Trophoblast cell (in vitro differentiated cells and primary cell): ENCODE measurements around the gene CDRT4.

Experiments used
- DNase-seq, 2 donors: peaks; one replicate each; pipeline ENCODE4 v3.0.0-alpha.2; 2016
- H2AFZ ChIP-seq: 2 replicates; pipeline ENCODE4 v1.6.1; 2013; ENCODE audit warnings: low read length, moderate library complexity, mild to moderate bottlenecking; ENCODE audit not compliant: insufficient read depth, poor library complexity
- H2AK5ac ChIP-seq: 2 replicates; pipeline ENCODE4 v1.6.1; 2013; ENCODE audit warnings: mild to moderate bottlenecking, low read length
- H2BK120ac ChIP-seq: 2 replicates; pipeline ENCODE4 v1.6.1; 2013; ENCODE audit warnings: low read length, mild to moderate bottlenecking, moderate library complexity; ENCODE audit not compliant: insufficient read depth, poor library complexity
- H2BK12ac ChIP-seq: 2 replicates; pipeline ENCODE4 v1.6.1; 2013; ENCODE audit warnings: mild to moderate bottlenecking, low read length, moderate library complexity
- H2BK5ac ChIP-seq: 2 replicates; pipeline ENCODE4 v1.6.1; 2013; ENCODE audit warnings: low read length, low read depth, moderate library complexity, mild to moderate bottlenecking; ENCODE audit not compliant: poor library complexity
- H3K14ac ChIP-seq: 2 replicates; pipeline ENCODE4 v1.6.1; 2013; ENCODE audit warnings: mild to moderate bottlenecking, low read length
- H3K18ac ChIP-seq: 2 replicates; pipeline ENCODE4 v1.6.1; 2013; ENCODE audit warnings: mild to moderate bottlenecking, low read length
- H3K23ac ChIP-seq: 2 replicates; pipeline ENCODE4 v1.6.1; 2013; ENCODE audit warnings: low read length
- H3K27ac ChIP-seq: 2 replicates; pipeline ENCODE4 v1.5.1; 2013; ENCODE audit warnings: low read depth, mild to moderate bottlenecking, inconsistent platforms, low read length, moderate library complexity
- H3K27me3 ChIP-seq: 2 replicates; pipeline ENCODE4 v1.6.1; 2013; ENCODE audit warnings: inconsistent platforms, mild to moderate bottlenecking, low read length, moderate library complexity; ENCODE audit not compliant: insufficient read depth
- H3K36me3 ChIP-seq, 2 experiments: 1 replicate in 1 of 2; 2 replicates in 1 of 2; pipeline ENCODE4 v1.6.1; 2013; ENCODE audit warnings: low read length in 2 of 2, mild to moderate bottlenecking in 2 of 2, moderate library complexity in 1 of 2; ENCODE audit not compliant: insufficient read depth in 2 of 2, control insufficient read depth in 1 of 2
- H3K4ac ChIP-seq: 2 replicates; pipeline ENCODE4 v1.6.1; 2013; ENCODE audit warnings: low read depth, mild to moderate bottlenecking, low read length, moderate library complexity
- H3K4me1 ChIP-seq, 2 experiments: 1 replicate in 1 of 2; 2 replicates in 1 of 2; pipeline ENCODE4 v1.6.1; 2013; ENCODE audit warnings: low read length in 2 of 2, mild to moderate bottlenecking in 2 of 2, moderate library complexity in 1 of 2; ENCODE audit not compliant: insufficient read depth in 2 of 2, control insufficient read depth in 1 of 2
- H3K4me2 ChIP-seq: 2 replicates; pipeline ENCODE4 v1.6.1; 2013; ENCODE audit warnings: inconsistent platforms, mild to moderate bottlenecking, low read length, moderate library complexity
- H3K4me3 ChIP-seq: 2 replicates; pipeline ENCODE4 v1.5.1; 2013; ENCODE audit warnings: mild to moderate bottlenecking, low read depth, low read length, inconsistent platforms
- H3K79me1 ChIP-seq: one replicate; pipeline ENCODE4 v1.6.1; 2013; ENCODE audit warnings: low read length
- H3K79me2 ChIP-seq: 2 replicates; pipeline ENCODE4 v1.6.1; 2013; ENCODE audit warnings: low read length, mild to moderate bottlenecking; ENCODE audit not compliant: control insufficient read depth, insufficient read depth, poor library complexity
- H3K9ac ChIP-seq: 2 replicates; pipeline ENCODE4 v1.6.1; 2013; ENCODE audit warnings: mild to moderate bottlenecking, low read length
- H3K9me3 ChIP-seq: 2 replicates; pipeline ENCODE4 v1.6.1; 2013; ENCODE audit warnings: low read depth, mild to moderate bottlenecking, control low read depth, inconsistent platforms, low read length; ENCODE audit not compliant: insufficient read depth
- H4K12ac ChIP-seq: 2 replicates; pipeline ENCODE4 v1.6.1; 2013; ENCODE audit warnings: low read depth, mild to moderate bottlenecking, low read length, moderate library complexity
- H4K8ac ChIP-seq: 2 replicates; pipeline ENCODE4 v1.6.1; 2013; ENCODE audit warnings: low read depth, mild to moderate bottlenecking, low read length, moderate library complexity
- H4K91ac ChIP-seq: one replicate; pipeline ENCODE4 v1.6.1; 2013; ENCODE audit warnings: low read depth, mild to moderate bottlenecking, low read length, moderate library complexity
- WGBS: extraction: QIAGEN DNeasy Blood & Tissue Kit; methylation state at CpG from one replicate; pipeline ENCODE4 v1.1.7; 2013; ENCODE audit warnings: missing lambda C conversion rate; ENCODE audit not compliant: insufficient read length, insufficient coverage; ENCODE audit errors: extremely low coverage; 5-methylcytosine and 5-hydroxymethylcytosine counted together

CDRT4 gene

GRCh38 chr17:15454346-15454745 is 13.1 kb downstream of the CDRT4 start:
- no peak overlapping the region for H3K18ac ChIP-seq
- no peak overlapping the region for H2AK5ac ChIP-seq
- H3K36me3 ChIP-seq: peaks cover 2 to 7% of the 10 kb centered on the region in 2 experiments
- no peak overlapping the region for H2AFZ ChIP-seq
- H3K79me1 ChIP-seq: peaks cover 2% of the 10 kb centered on the region
- H3K27ac ChIP-seq: no peak overlapping the region
- H3K4ac ChIP-seq: no peak overlapping the region
- no CpG with 5 or more reads among the region's 5 CpGs for WGBS
- H2BK12ac ChIP-seq: no peak overlapping the region
- H4K12ac ChIP-seq: no peak overlapping the region
- H3K27me3 ChIP-seq: no peaks in the 10 kb centered on the region
- H3K79me2 ChIP-seq: no peaks in the 10 kb centered on the region
- H3K9me3 ChIP-seq: peaks cover 2% of the 10 kb centered on the region
- no peak overlapping the region for H3K9ac ChIP-seq
- DNase-seq: no peak
- H2BK5ac ChIP-seq: no peak overlapping the region
- no peak overlapping the region for H4K8ac ChIP-seq
- peaks cover 13 to 18% of the 10 kb centered on the region in 2 experiments for H3K4me1 ChIP-seq
- H4K91ac ChIP-seq: no peak overlapping the region
- H3K4me2 ChIP-seq: no peak overlapping the region
- no peak overlapping the region for H3K23ac ChIP-seq
- no peak overlapping the region for H3K14ac ChIP-seq
- no peak overlapping the region for H2BK120ac ChIP-seq
- no peak overlapping the region for H3K4me3 ChIP-seq

DNA sequence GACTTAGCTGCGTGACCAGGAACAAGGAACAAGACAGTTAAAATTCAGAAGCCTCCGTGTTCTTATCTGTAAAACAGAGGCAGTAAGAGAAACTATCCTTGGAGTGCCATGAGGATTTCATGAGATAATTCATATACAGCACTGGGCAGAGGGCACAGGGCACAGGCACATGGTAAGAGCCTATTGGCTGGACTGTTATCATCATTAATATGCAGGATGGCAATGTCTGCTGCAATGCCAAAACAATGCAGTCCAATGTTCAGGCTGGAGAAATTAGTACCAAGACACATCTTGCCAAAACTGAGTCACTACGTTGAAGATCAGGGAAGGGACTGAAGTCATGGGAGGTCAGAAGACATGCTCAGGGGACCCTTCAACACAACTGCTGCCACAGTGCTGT is 13.6 kb downstream of the CDRT4 start:
- Histone ChIP-seq H3K4me2 (no peak overlapping the region), H2BK5ac (no peak overlapping the region), H4K91ac (no peak overlapping the region), H3K23ac (no peak overlapping the region), H4K8ac (no peak overlapping the region), H3K14ac (no peak overlapping the region), H3K9me3 (peaks cover 2% of the 10 kb centered on the region), H3K4ac (no peak overlapping the region), H3K27me3 (no peaks in the 10 kb centered on the region), H3K79me1 (peaks cover 2% of the 10 kb centered on the region), H4K12ac (no peak overlapping the region), H3K18ac (no peak overlapping the region), H2AFZ (no peak overlapping the region), H3K36me3 (peaks cover 2 to 6% of the 10 kb centered on the region in 2 experiments), H3K9ac (no peak overlapping the region), H2BK120ac (no peak overlapping the region), H2AK5ac (no peak overlapping the region), H3K4me3 (no peak overlapping the region), H3K27ac (no peak overlapping the region), H2BK12ac (no peak overlapping the region), H3K79me2 (no peaks in the 10 kb centered on the region), H3K4me1 (peaks cover 16 to 21% of the 10 kb centered on the region in 2 experiments)
- DNase-seq: no peak
- no CpG with 5 or more reads among the region's 3 CpGs for WGBS

GRCh38 chr17:15453246-15453645 is 14.2 kb downstream of the CDRT4 start:
- H3K4me3 ChIP-seq: no peak overlapping the region
- H3K36me3 ChIP-seq: peaks cover 0 to 2% of the 10 kb centered on the region in 2 experiments
- peaks cover 4% of the 10 kb centered on the region for H3K79me1 ChIP-seq

GRCh38 chr17:15452746-15453145 is 14.7 kb downstream of the CDRT4 start:
- peaks cover 11 to 14% of the 10 kb centered on the region in 2 experiments for H3K4me1 ChIP-seq
- H3K79me1 ChIP-seq: peaks cover 4% of the 10 kb centered on the region
- H3K4me2 ChIP-seq: no peak overlapping the region
- no CpG with 5 or more reads among the region's 1 CpG for WGBS
- no peak overlapping the region for H3K14ac ChIP-seq
- H3K18ac ChIP-seq: no peak overlapping the region
- H2BK12ac ChIP-seq: no peak overlapping the region
- H4K91ac ChIP-seq: no peak overlapping the region
- no peak for DNase-seq
- no peak overlapping the region for H3K27ac ChIP-seq
- no peak overlapping the region for H4K8ac ChIP-seq
- no peak overlapping the region for H2BK120ac ChIP-seq
- H3K9ac ChIP-seq: no peak overlapping the region
- no peak overlapping the region for H3K4me3 ChIP-seq
- no peak overlapping the region for H2BK5ac ChIP-seq
- H2AFZ ChIP-seq: no peak overlapping the region
- peaks cover 2% of the 10 kb centered on the region for H3K9me3 ChIP-seq
- H2AK5ac ChIP-seq: no peak overlapping the region
- H3K4ac ChIP-seq: no peak overlapping the region
- H4K12ac ChIP-seq: no peak overlapping the region
- H3K27me3 ChIP-seq: no peaks in the 10 kb centered on the region
- no peaks in the 10 kb centered on the region for H3K79me2 ChIP-seq
- H3K36me3 ChIP-seq: peaks cover 0 to 2% of the 10 kb centered on the region in 2 experiments
- H3K23ac ChIP-seq: no peak overlapping the region

More at GRCh38 chr17:15453246-15453645, 14.2 kb downstream of the CDRT4 start:
- Histone ChIP-seq H3K18ac (no peak overlapping the region), H2AK5ac (no peak overlapping the region), H4K8ac (no peak overlapping the region), H3K9ac (no peak overlapping the region), H3K4ac (no peak overlapping the region), H3K14ac (no peak overlapping the region), H3K23ac (no peak overlapping the region), H4K91ac (no peak overlapping the region), H2BK12ac (no peak overlapping the region), H2BK120ac (no peak overlapping the region), H3K27me3 (no peaks in the 10 kb centered on the region), H4K12ac (no peak overlapping the region), H3K4me2 (no peak overlapping the region), H2BK5ac (no peak overlapping the region), H2AFZ (no peak overlapping the region), H3K79me2 (no peaks in the 10 kb centered on the region), H3K27ac (no peak overlapping the region), H3K4me1 (peaks cover 16 to 19% of the 10 kb centered on the region in 2 experiments), H3K9me3 (peaks cover 2% of the 10 kb centered on the region)
- DNase-seq: no peak
- WGBS: no CpG with 5 or more reads among the region's 4 CpGs
